H1 (cell line): ENCODE measurements around the gene HOXA10. TPM values are rescaled to one million over a fixed set of nuclear protein-coding genes. Genes with fewer than 3 reads are reported as not detected.

Source experiments
- CTCF ChIA-PET: fragments of 300-600 bp; sonication (Branson Sonifier 250); formaldehyde crosslinking; loops from one replicate; lab custom pipeline; 2021; ENCODE audit not compliant: partially characterized antibody; lab: Charles Lee
- POLR2A ChIA-PET: fragments of 300-600 bp; sonication (Branson Sonifier 250); formaldehyde crosslinking; loops from one replicate; lab custom pipeline; 2021; ENCODE audit warnings: inconsistent platforms; ENCODE audit not compliant: partially characterized antibody; lab: Charles Lee
- DNase-seq, 2 experiments: peaks; one replicate each; pipeline versions ENCODE4 v3.0.0 to v3.0.0-alpha.2; 2010 to 2022; ENCODE audit warnings: low spot score in 2 of 2, low read depth in 1 of 2, mixed read lengths in 1 of 2
- FAIRE-seq: peaks from 2 replicates; lab custom pipeline; 2011; peaks lifted over from hg19 to GRCh38; lab: Jason Lieb, UNC
- H2AFZ ChIP-seq: 2 replicates; pipeline ENCODE4 v1.8.1; 2012; ENCODE audit warnings: low read length, inconsistent platforms
- H2AK5ac ChIP-seq: 2 replicates; pipeline ENCODE4 v1.6.1; 2013; ENCODE audit warnings: low read depth, low read length
- H2BK120ac ChIP-seq: replicated peaks from 2 replicates; pipeline ENCODE3; 2013; ENCODE audit warnings: low read depth, low read length, inconsistent platforms
- H2BK12ac ChIP-seq: 2 replicates; pipeline ENCODE4 v1.6.1; 2013; ENCODE audit warnings: low read depth, low read length
- H2BK15ac ChIP-seq: 2 replicates; pipeline ENCODE4 v1.6.1; 2013; ENCODE audit warnings: low read length
- H2BK20ac ChIP-seq: 2 replicates; pipeline ENCODE4 v1.6.1; 2013; ENCODE audit warnings: low read length
- H2BK5ac ChIP-seq: 2 replicates; pipeline ENCODE4 v1.6.1; 2013; ENCODE audit warnings: low read depth, low read length
- H3K14ac ChIP-seq: 2 replicates; pipeline ENCODE4 v1.6.1; 2013; ENCODE audit warnings: inconsistent platforms; ENCODE audit not compliant: insufficient read length
- H3K18ac ChIP-seq: 2 replicates; pipeline ENCODE4 v1.6.1; 2013; ENCODE audit warnings: low read length; ENCODE audit errors: extremely low read depth
- H3K23ac ChIP-seq: 2 replicates; pipeline ENCODE4 v1.6.1; 2013; ENCODE audit warnings: inconsistent platforms; ENCODE audit not compliant: insufficient read length
- H3K23me2 ChIP-seq: 2 replicates; pipeline ENCODE4 v1.6.1; 2013; ENCODE audit warnings: low read depth, low read length
- H3K27ac ChIP-seq: 2 replicates; pipeline ENCODE4 v1.6.1; 2011; ENCODE audit warnings: low read depth, low read length, inconsistent platforms
- H3K27me3 ChIP-seq, 4 experiments: replicated peaks in 1 of 4; 1 replicate in 1 of 4; 2 replicates in 3 of 4; pipeline versions ENCODE4 v1.6.1 to v1.8.1; 2011 to 2013; ENCODE audit warnings: low read length in 3 of 4, mild to moderate bottlenecking in 3 of 4, inconsistent platforms in 2 of 4, mixed read lengths in 2 of 4, moderate library complexity in 1 of 4; ENCODE audit not compliant: control insufficient read depth in 3 of 4, insufficient read depth in 3 of 4; ENCODE audit errors: extremely low read depth in 1 of 4
- H3K36me3 ChIP-seq, 4 experiments: 2 replicates each; pipeline versions ENCODE4 v1.6.1 to v1.8.1; 2011 to 2013; ENCODE audit warnings: mild to moderate bottlenecking in 4 of 4, low read length in 3 of 4, moderate library complexity in 2 of 4, control low read depth in 1 of 4, inconsistent platforms in 1 of 4; ENCODE audit not compliant: insufficient read depth in 4 of 4, control insufficient read depth in 2 of 4
- H3K4ac ChIP-seq: replicated peaks from 2 replicates; pipeline ENCODE3; 2013; ENCODE audit warnings: low read length, low read depth, mixed read lengths, inconsistent platforms; ENCODE audit not compliant: insufficient read length
- H3K4me1 ChIP-seq, 4 experiments: replicated peaks in 1 of 4; 1 replicate in 1 of 4; 2 replicates in 3 of 4; pipeline versions ENCODE4 v1.6.1 to v1.8.1; 2011 to 2013; ENCODE audit warnings: low read length in 3 of 4, inconsistent platforms in 2 of 4, mixed read lengths in 1 of 4; ENCODE audit not compliant: insufficient read depth in 4 of 4, control insufficient read depth in 3 of 4
- H3K4me2 ChIP-seq, 2 experiments: 2 replicates each; pipeline versions ENCODE4 v1.6.1 to v1.8.1; 2011 to 2013; ENCODE audit warnings: low read depth in 2 of 2, low read length in 2 of 2, control low read depth in 1 of 2, inconsistent platforms in 1 of 2, mild to moderate bottlenecking in 1 of 2; ENCODE audit not compliant: insufficient read depth in 1 of 2
- H3K4me3 ChIP-seq, 4 experiments: fragments of 200-600, 300-600 bp in 1 of 4; sonication (generic), shearing (Covaris generic), sonication (Bioruptor Twin) in 1 of 4; 2 replicates each; pipeline versions ENCODE4 v1.5.1 to v1.8.1; 2011 to 2016; ENCODE audit warnings: low read length in 4 of 4, low read depth in 3 of 4, control low read depth in 2 of 4, inconsistent platforms in 2 of 4, mild to moderate bottlenecking in 2 of 4, mixed read lengths in 1 of 4, moderate library complexity in 1 of 4; ENCODE audit not compliant: insufficient read depth in 2 of 4; ENCODE audit errors: extremely low read depth in 1 of 4
- H3K56ac ChIP-seq: replicated peaks from 2 replicates; pipeline ENCODE3; 2013; ENCODE audit warnings: low read depth, mild to moderate bottlenecking, mixed read lengths, low read length, inconsistent platforms; ENCODE audit not compliant: insufficient read length
- H3K79me1 ChIP-seq: 2 replicates; pipeline ENCODE4 v1.6.1; 2013; ENCODE audit warnings: low read depth, low read length, control low read depth
- H3K79me2 ChIP-seq, 2 experiments: 2 replicates each; pipeline versions ENCODE4 v1.6.1 to v1.8.1; 2012 to 2013; ENCODE audit warnings: low read length in 2 of 2, mild to moderate bottlenecking in 2 of 2, inconsistent platforms in 1 of 2; ENCODE audit not compliant: insufficient read depth in 2 of 2, control insufficient read depth in 1 of 2
- H3K9ac ChIP-seq, 4 experiments: replicated peaks in 1 of 4; 1 replicate in 1 of 4; 2 replicates in 3 of 4; pipeline versions ENCODE4 v1.6.1 to v1.8.1; 2011 to 2013; ENCODE audit warnings: low read depth in 3 of 4, low read length in 3 of 4, control low read depth in 2 of 4, mild to moderate bottlenecking in 2 of 4, moderate library complexity in 2 of 4, inconsistent platforms in 1 of 4; ENCODE audit errors: extremely low read depth in 1 of 4
- H3K9me3 ChIP-seq, 2 experiments: 2 replicates each; pipeline versions ENCODE4 v1.6.1 to v1.8.1; 2012 to 2013; ENCODE audit warnings: mild to moderate bottlenecking in 2 of 2, moderate library complexity in 2 of 2, control low read depth in 1 of 2, inconsistent platforms in 1 of 2, low read depth in 1 of 2, low read length in 1 of 2, mixed read lengths in 1 of 2; ENCODE audit not compliant: insufficient read depth in 2 of 2
- H4K20me1 ChIP-seq, 2 experiments: replicated peaks in 1 of 2; 2 replicates each; pipeline versions ENCODE3 to v1.8.1; 2011 to 2013; ENCODE audit warnings: inconsistent platforms in 2 of 2, low read length in 2 of 2, mild to moderate bottlenecking in 1 of 2; ENCODE audit not compliant: insufficient read depth in 2 of 2, control insufficient read depth in 1 of 2
- H4K5ac ChIP-seq: 2 replicates; pipeline ENCODE4 v1.6.1; 2013; ENCODE audit warnings: low read length, low read depth, mixed read lengths, inconsistent platforms; ENCODE audit not compliant: insufficient read length
- H4K8ac ChIP-seq: 2 replicates; pipeline ENCODE4 v1.8.0; 2013; ENCODE audit warnings: mild to moderate bottlenecking, moderate library complexity, low read length, inconsistent platforms; ENCODE audit not compliant: insufficient read depth; ENCODE audit errors: extremely low read depth
- H4K91ac ChIP-seq: replicated peaks from 2 replicates; pipeline ENCODE3; 2013; ENCODE audit warnings: low read length, mixed read lengths, inconsistent platforms; ENCODE audit not compliant: insufficient read length
- CBX8 ChIP-seq: fragments of 300-800, 300-1000 bp; sonication (generic); IDR thresholded peaks from 2 replicates; pipeline ENCODE4 v1.7.1; 2016; ENCODE audit warnings: low read depth, low read length, borderline replicate concordance
- EZH2 ChIP-seq: fragments of 200-600 bp; sonication (generic); IDR thresholded peaks from 2 replicates; pipeline ENCODE4 v1.7.1; 2012; ENCODE audit warnings: low read depth, mild to moderate bottlenecking, moderate library complexity, low read length, inconsistent platforms; ENCODE audit not compliant: severe bottlenecking
- RNF2 ChIP-seq: fragments of 200-900, 300-1000 bp; sonication (generic); IDR thresholded peaks from 2 replicates; pipeline ENCODE4 v1.7.1; 2016; ENCODE audit warnings: borderline replicate concordance, low read depth, mild to moderate bottlenecking, antibody characterized with exemption, low read length; ENCODE audit not compliant: poor library complexity, severe bottlenecking; ENCODE audit errors: missing control alignments
- SP4 ChIP-seq: IDR thresholded peaks from 2 replicates; pipeline ENCODE4 v1.6.1; 2012; ENCODE audit warnings: low read length, inconsistent platforms
- WGBS, 2 experiments: shearing (Covaris generic) in 1 of 2; methylation state at CpG; one replicate each; pipeline versions ENCODE4 v1.1.6 to v1.1.7; 2013 to 2015; ENCODE audit warnings: low lambda C conversion rate in 2 of 2, mixed read lengths in 2 of 2, inconsistent platforms in 1 of 2, low coverage in 1 of 2, missing lambda C conversion rate in 1 of 2; ENCODE audit not compliant: insufficient replicate concordance in 2 of 2, insufficient coverage in 1 of 2, insufficient read length in 1 of 2; ENCODE audit errors: extremely low coverage in 1 of 2, missing lambda C conversion rate in 1 of 2; 5-methylcytosine and 5-hydroxymethylcytosine counted together
- polyA plus RNA-seq, 7 experiments: library from polyadenylated mRNA; depleted of rRNA in 3 of 7; stranded (reverse) in 5 of 7; unstranded in 2 of 7; fragments of >200 nt in 5 of 7; fragments of 200-250 nt in 2 of 7; gene quantifications; 1 replicate in 5 of 7; 2 replicates in 1 of 7; 4 replicates in 1 of 7; pipeline versions ENCODE4 v1.2.1 to v1.2.3, GENCODE V29; 2011 to 2013; ENCODE audit warnings: missing spikeins in 2 of 7, mixed read lengths in 2 of 7
- total RNA-seq: library from RNA; stranded (reverse); fragmentation: NEBNext Ultra II Directional; extraction: Animal tissue kit (Norgen Biotek cat#: 25700); gene quantifications from 2 replicates; pipeline ENCODE4 v1.2.1, GENCODE V29; 2021

Gene HOXA10
- total and polyA plus RNA-seq, 2 of the 8 experiments (the other 6 are each of a cell fraction or from before 2014, with no cell fraction given), result not detected

DNA sequence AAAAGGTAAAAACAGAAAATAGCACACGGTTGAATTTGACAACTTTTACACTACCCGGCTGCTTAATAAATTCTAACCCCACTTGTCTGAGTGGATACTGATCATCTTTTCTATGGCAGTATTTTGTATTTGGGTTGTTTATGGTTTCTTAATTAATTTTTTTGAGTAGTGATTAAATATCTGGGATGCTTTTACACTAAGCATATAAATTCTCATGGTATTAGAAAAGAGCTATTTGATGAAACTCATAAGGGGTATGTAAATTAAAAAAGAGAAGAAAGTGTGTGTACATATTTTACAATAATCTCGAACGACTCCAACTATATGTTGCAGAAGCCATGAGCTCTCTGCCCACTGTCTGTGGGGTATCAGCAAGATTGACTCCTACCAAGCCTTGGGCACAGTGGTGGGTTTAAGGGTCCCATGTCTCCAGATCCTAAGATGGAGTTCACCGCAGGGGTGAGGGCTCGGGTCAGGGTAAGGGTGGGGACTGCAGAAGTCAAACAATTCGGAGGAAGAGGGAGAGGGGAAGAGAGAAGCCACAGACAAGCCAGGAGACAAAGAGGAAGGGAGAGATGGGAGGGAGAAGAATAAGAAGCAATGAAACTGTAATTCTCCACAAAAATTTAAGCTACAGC is 33.3 kb upstream of the HOXA10 start:
- peaks cover 16 to 44% of the 10 kb centered on the region in 2 experiments for H4K20me1 ChIP-seq
- peaks cover 0 to 11% (median 0%) of the 10 kb centered on the region in 4 experiments; a peak in 1 of 8 replicates for H3K36me3 ChIP-seq
- FAIRE-seq, result no peak
- no peak overlapping the region for H4K8ac ChIP-seq
- no peaks in the 10 kb centered on the region for H3K9me3 ChIP-seq
- CTCF ChIA-PET, result interaction anchor here (1.3 to 6.6 kb wide), 9 partner anchors 8 to 40 kb away, joined by 3 to 64 read pairs (median 23); partner anchors contain the start of genes EVX1, HOXA11 and HOXA13
- no peak overlapping the region for H3K23ac ChIP-seq
- TF ChIP-seq SP4, result no peak
- TF ChIP-seq RNF2, result peak; percentile 87
- TF ChIP-seq EZH2, result peak; percentile 51
- TF ChIP-seq CBX8, result 0 out of 2 replicates have a peak, but pooled peaks have one; percentile 50
- H2BK20ac ChIP-seq, result no peak overlapping the region
- no peak overlapping the region for H2BK15ac ChIP-seq
- H2AFZ ChIP-seq, result no peak overlapping the region
- no peak overlapping the region for H2BK120ac ChIP-seq
- H3K56ac ChIP-seq, result no peak overlapping the region
- H3K18ac ChIP-seq, result no peak overlapping the region
- POLR2A ChIA-PET, result no interaction called here
- H4K91ac ChIP-seq, result no peak overlapping the region
- H4K5ac ChIP-seq, result no peak overlapping the region
- H3K27ac ChIP-seq, result no peak overlapping the region
- H3K4me3 ChIP-seq, result no peak overlapping the region
- H3K23me2 ChIP-seq, result no peaks in the 10 kb centered on the region
- no peak overlapping the region for H3K4me2 ChIP-seq
- H2BK12ac ChIP-seq, result no peak overlapping the region
- H3K9ac ChIP-seq, result no peak overlapping the region
- H2BK5ac ChIP-seq, result no peak overlapping the region
- peaks cover 96 to 100% (median 100%) of the 10 kb centered on the region in 4 experiments for H3K27me3 ChIP-seq
- no peak for DNase-seq
- no peaks in the 10 kb centered on the region for H3K79me1 ChIP-seq
- H2AK5ac ChIP-seq, result no peak overlapping the region
- WGBS, 2 experiments, result 30% methylated on average over 7 of the region's 7 CpGs; no CpG with 5 or more reads in 1 of the 2 experiments
- H3K79me2 ChIP-seq, result no peaks in the 10 kb centered on the region
- H3K4ac ChIP-seq, result no peak overlapping the region
- H3K14ac ChIP-seq, result no peak overlapping the region
- H3K4me1 ChIP-seq, result peaks cover 0 to 4% (median under 1%) of the 10 kb centered on the region in 4 experiments; a peak in 3 of 7 replicates
